ENCODE results near the gene NAGPA. TPM values are rescaled to one million over a fixed set of nuclear protein-coding genes. Genes with fewer than 3 reads are reported as not detected.

Gene NAGPA
- total and polyA plus RNA-seq, 2 of the 13 experiments (the other 11 are each of a cell fraction or from before 2014, with no cell fraction given) = 27.1 to 60.3 TPM

DNA sequence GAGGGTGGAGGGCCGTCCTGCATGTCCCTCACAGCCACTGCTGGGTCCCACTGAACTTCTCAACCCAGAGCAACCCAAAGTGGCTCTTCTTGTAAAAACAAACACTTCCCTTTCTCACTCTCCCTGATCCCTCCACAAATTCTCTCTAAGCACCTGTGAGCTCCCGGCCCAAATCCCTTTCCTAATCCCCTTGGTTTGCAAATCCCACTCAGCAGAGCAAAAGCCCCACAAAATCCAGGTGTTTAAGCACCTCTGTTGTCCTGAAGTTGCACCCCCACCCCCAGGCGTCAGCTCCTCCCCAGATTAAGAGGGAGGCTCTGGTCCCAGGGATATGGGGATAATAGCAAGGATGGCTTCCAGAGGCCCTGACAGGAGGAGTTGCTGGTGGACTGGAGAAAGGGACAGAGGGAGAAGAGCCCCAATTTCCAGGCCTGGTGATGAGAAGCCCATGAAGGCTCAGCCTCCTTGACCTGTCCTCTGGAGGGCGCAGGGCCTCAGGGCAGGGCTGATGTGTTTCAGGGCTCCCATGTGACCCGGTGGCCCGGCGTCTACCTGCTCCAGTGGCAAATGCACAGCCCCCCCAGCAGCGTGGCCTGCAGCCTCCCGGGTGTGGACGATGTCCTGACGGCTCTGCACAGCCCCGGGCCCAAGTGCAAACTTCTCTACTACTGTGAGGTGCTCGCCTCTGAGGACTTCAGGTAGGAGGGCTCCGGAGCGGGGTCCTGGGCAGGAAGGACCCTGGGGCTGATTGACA is 23.0 kb downstream of the NAGPA start (continued):
- TF ChIP-seq, protein P1, sequence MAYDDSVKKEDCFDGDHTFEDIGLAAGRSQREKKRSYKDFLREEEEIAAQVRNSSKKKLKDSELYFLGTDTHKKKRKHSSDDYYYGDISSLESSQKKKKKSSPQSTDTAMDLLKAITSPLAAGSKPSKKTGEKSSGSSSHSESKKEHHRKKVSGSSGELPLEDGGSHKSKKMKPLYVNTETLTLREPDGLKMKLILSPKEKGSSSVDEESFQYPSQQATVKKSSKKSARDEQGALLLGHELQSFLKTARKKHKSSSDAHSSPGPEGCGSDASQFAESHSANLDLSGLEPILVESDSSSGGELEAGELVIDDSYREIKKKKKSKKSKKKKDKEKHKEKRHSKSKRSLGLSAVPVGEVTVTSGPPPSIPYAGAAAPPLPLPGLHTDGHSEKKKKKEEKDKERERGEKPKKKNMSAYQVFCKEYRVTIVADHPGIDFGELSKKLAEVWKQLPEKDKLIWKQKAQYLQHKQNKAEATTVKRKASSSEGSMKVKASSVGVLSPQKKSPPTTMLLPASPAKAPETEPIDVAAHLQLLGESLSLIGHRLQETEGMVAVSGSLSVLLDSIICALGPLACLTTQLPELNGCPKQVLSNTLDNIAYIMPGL (CRISPR knock-in tag; IDR thresholded peaks at IDR 0.05; ENCODE audit: borderline replicate concordance in 1 of 2, low read depth in 1 of 2) = no peak
- TF ChIP-seq SOX6 (IDR thresholded peaks at IDR 0.05) (no peak), SOX6 (CRISPR knock-in tag; IDR thresholded peaks at IDR 0.05) (0 out of 2 replicates have a peak, but pooled peaks have one; percentile 24), ONECUT2 (CRISPR knock-in tag; IDR thresholded peaks at IDR 0.05) (no peak), IKZF4 (CRISPR knock-in tag; IDR thresholded peaks at IDR 0.05; ENCODE audit: borderline replicate concordance, low read depth, not compliant biosample characterization) (peak; percentile 47), KDM2A (CRISPR knock-in tag; IDR thresholded peaks at IDR 0.05; ENCODE audit: borderline replicate concordance, low read depth) (peak; percentile 35), ZNF670 (CRISPR knock-in tag; IDR thresholded peaks at IDR 0.05; ENCODE audit: borderline replicate concordance) (no peak), ARHGAP35 (CRISPR knock-in tag; IDR thresholded peaks at IDR 0.05; ENCODE audit: borderline replicate concordance) (no peak), ZNF598 (CRISPR knock-in tag; IDR thresholded peaks at IDR 0.05; ENCODE audit: borderline replicate concordance) (0 out of 2 replicates have a peak, but pooled peaks have one; percentile 40), ZNF468 (CRISPR knock-in tag; IDR thresholded peaks at IDR 0.05) (no peak), SAFB2 (CRISPR knock-in tag; IDR thresholded peaks at IDR 0.05; ENCODE audit: borderline replicate concordance, low read depth) (no peak), HOXA5 (CRISPR knock-in tag; IDR thresholded peaks at IDR 0.05) (0 out of 2 replicates have a peak, but pooled peaks have one; percentile 16), MIER3 (CRISPR knock-in tag; IDR thresholded peaks at IDR 0.05; ENCODE audit: borderline replicate concordance) (no peak), ZFP91 (CRISPR knock-in tag; IDR thresholded peaks at IDR 0.05; ENCODE audit: borderline replicate concordance) (peak; percentile 32; the same call in 1 of the 2 replicates), ZHX1 (CRISPR knock-in tag; IDR thresholded peaks at IDR 0.05; ENCODE audit: low read depth) (no peak), ZNF839 (CRISPR knock-in tag; IDR thresholded peaks at IDR 0.05; ENCODE audit: borderline replicate concordance) (no peak)
- TF ChIP-seq, protein P2, sequence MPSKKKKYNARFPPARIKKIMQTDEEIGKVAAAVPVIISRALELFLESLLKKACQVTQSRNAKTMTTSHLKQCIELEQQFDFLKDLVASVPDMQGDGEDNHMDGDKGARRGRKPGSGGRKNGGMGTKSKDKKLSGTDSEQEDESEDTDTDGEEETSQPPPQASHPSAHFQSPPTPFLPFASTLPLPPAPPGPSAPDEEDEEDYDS (CRISPR knock-in tag; IDR thresholded peaks at IDR 0.05) = no peak

Data from HepG2 (cell line).